Colonic mucosa (tissue), 4 donors: ENCODE data around the gene PLA2G4D. TPM values are rescaled to one million over a fixed set of nuclear protein-coding genes. Genes with fewer than 3 reads are reported as not detected.

ENCODE experiments used
- DNase-seq: peaks from one replicate; pipeline ENCODE4 v3.0.0-alpha.2; 2020
- H3K27ac ChIP-seq: fragments of 200-600 bp; one replicate; pipeline ENCODE4 v1.8.0; 2021
- H3K27me3 ChIP-seq: fragments of 200-600 bp; one replicate; pipeline ENCODE4 v1.8.0; 2021
- H3K36me3 ChIP-seq: fragments of 200-600 bp; one replicate; pipeline ENCODE4 v1.8.0; 2021
- H3K4me1 ChIP-seq: fragments of 200-600 bp; one replicate; pipeline ENCODE4 v1.8.0; 2021; ENCODE audit warnings: mild to moderate bottlenecking
- H3K4me3 ChIP-seq: fragments of 200-600 bp; one replicate; pipeline ENCODE4 v1.8.0; 2021
- H3K9ac ChIP-seq, 2 donors: one replicate each; pipeline ENCODE4 v1.7.0; 2013; ENCODE audit warnings: control low read depth in 2 of 2, low read depth in 2 of 2, low read length in 2 of 2
- H3K9me3 ChIP-seq: fragments of 200-600 bp; one replicate; pipeline ENCODE4 v1.8.0; 2021
- intact Hi-C: fragments of 100-400 bp; cut with DNase I; formaldehyde crosslinking; loops from one replicate; pipeline ENCODE4 v1.14.1; 2022
- total RNA-seq, 2 donors: library from RNA; stranded (reverse); fragmentation: NEBNext Ultra II Directional in 1 of 2; extraction: Animal tissue kit (Norgen Biotek cat#: 25700) in 1 of 2; gene quantifications; one replicate each; pipeline ENCODE4 v1.2.1, GENCODE V29; 2021
- TF ChIP-seq, protein P1 (sequence below): fragments of 200-600 bp; IDR thresholded peaks from one replicate; pipeline ENCODE4 v1.8.0; 2022; ENCODE audit warnings: antibody characterized with exemption, mild to moderate bottlenecking
- donor health status: healthy.
- donor health status: DM: no; HTN: no; CAD: no.
- donor health status: DM: no; HTN: no; CAD: no.

The PLA2G4D gene
- total RNA-seq, 2 donors from 2014 or later: 0.24 to 0.27 TPM

DNA sequence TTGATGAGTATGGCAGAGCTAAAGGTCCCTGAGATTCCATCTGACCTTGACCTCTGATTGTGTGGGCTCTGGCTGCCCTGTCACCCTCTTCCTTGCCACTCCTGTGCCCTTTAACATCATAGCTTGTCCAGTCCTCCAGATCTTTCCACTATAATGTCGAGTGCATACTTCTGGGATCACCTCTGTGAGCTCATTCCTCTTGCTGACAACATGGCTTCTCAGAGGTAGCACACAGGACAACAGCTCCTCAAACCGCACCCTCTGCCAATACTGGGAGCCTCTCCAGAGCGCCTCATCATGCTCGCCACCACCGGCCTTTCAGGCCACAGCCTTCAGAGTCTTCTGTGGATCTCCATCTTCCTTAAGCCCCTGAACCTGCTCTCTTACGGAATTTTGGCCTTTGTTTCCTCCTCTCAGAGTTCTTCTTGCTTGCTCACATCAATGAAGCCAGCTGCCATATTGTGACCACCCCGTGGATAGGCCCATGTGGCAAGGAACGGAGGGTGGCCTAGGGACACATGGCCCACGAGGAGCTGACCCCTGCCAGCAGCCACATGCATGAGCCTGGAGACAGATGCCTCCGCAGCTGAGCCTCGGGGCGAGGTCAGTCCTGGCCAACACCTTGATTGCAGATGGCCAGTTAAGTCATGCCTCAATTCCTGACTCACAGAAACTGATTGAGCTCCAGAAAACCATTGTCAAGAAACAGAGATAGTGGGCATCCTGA lies 31.1 kb downstream of the PLA2G4D start:
- peak; percentile 14 for DNase-seq
- no peaks in the 10 kb centered on the region for H3K27me3 ChIP-seq
- H3K36me3 ChIP-seq: no peaks in the 10 kb centered on the region
- H3K27ac ChIP-seq: no peak overlapping the region
- no peak overlapping the region for H3K4me3 ChIP-seq
- intact Hi-C loops: no loop called here
- H3K9ac ChIP-seq: no peak overlapping the region
- no peaks in the 10 kb centered on the region for H3K9me3 ChIP-seq
- TF ChIP-seq, protein P1, sequence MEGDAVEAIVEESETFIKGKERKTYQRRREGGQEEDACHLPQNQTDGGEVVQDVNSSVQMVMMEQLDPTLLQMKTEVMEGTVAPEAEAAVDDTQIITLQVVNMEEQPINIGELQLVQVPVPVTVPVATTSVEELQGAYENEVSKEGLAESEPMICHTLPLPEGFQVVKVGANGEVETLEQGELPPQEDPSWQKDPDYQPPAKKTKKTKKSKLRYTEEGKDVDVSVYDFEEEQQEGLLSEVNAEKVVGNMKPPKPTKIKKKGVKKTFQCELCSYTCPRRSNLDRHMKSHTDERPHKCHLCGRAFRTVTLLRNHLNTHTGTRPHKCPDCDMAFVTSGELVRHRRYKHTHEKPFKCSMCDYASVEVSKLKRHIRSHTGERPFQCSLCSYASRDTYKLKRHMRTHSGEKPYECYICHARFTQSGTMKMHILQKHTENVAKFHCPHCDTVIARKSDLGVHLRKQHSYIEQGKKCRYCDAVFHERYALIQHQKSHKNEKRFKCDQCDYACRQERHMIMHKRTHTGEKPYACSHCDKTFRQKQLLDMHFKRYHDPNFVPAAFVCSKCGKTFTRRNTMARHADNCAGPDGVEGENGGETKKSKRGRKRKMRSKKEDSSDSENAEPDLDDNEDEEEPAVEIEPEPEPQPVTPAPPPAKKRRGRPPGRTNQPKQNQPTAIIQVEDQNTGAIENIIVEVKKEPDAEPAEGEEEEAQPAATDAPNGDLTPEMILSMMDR: no peak
- no peaks in the 10 kb centered on the region for H3K4me1 ChIP-seq

DNA sequence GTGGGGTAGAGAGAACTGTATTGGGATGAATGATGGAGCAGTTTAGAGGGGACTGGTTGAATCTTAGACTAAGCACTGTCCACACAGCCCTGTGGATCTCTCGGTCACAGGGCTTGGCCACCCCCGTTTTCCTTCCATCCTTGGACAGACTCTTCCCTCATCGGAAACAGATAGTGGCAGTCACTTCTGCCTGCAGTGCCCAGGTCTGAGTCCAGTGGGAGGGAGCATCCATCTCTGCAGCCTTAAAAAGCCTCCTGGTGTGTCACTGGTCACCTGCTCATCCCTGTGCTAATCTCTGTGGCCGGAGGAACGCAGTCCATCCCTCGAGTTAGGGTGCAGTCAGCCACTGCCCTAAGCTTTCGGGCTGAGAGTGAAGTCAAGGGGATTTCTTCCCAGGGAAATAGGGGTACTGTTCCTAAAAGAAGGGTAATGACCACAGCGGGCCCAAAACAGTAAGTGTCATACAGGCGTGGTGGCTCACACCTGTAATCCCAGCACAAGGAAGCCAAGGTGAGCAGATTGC lies 32.0 kb downstream of the PLA2G4D start:
- Histone ChIP-seq H3K27me3 (no peaks in the 10 kb centered on the region), H3K4me3 (no peak overlapping the region)
- intact Hi-C loops: no loop called here

DNA sequence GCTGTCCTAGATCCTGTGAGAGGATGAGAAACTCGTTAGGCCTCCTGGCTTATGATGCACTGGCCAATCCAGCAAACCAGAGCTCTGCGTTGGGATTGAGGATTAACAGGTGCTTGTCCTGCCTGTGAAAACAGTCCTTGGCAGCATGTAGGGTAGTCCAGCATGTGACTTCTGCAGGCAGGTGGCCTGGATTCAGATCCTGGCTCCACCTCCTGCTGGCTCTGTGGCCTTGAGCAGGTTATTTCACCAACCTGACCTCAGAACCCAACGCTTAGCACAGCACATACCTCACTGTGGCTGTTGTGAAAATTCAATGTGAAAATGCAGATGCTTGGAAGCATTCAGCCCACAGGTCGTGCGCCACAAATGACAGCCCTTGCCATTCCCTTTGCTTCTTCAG lies 33.6 kb downstream of the PLA2G4D start:
- Histone ChIP-seq H3K27me3 (no peaks in the 10 kb centered on the region), H3K4me3 (no peak overlapping the region), H3K27ac (no peak overlapping the region), H3K36me3 (no peaks in the 10 kb centered on the region), H3K9ac (no peak overlapping the region), H3K9me3 (no peaks in the 10 kb centered on the region), H3K4me1 (no peaks in the 10 kb centered on the region)
- peak; percentile 16 for DNase-seq
- TF ChIP-seq, protein P1: no peak
- intact Hi-C loops: no loop called here

More for the DNA sequence above, 32.0 kb downstream of the PLA2G4D start:
- H3K9ac ChIP-seq: no peak overlapping the region
- DNase-seq: peak; percentile 9
- no peaks in the 10 kb centered on the region for H3K4me1 ChIP-seq
- TF ChIP-seq, protein P1: no peak
- no peak overlapping the region for H3K27ac ChIP-seq
- no peaks in the 10 kb centered on the region for H3K9me3 ChIP-seq
- no peaks in the 10 kb centered on the region for H3K36me3 ChIP-seq

DNA sequence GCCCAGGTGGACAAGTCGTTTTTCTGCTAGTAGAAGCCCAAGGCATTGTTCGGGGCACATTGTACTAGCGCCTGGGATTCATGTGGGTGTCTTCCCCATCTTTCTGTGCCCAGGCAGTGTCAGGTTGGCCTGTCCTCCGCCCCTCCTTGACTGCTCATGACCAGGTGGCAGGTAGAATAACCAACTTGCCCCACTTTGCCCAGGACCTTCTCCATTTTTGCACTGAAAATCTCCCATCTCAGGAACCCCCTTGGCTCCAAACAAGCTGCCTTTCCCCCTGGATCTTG lies 33.9 kb downstream of the PLA2G4D start:
- DNase-seq: peak; percentile 16
- no peak overlapping the region for H3K9ac ChIP-seq
- no peaks in the 10 kb centered on the region for H3K27me3 ChIP-seq
- TF ChIP-seq, protein P1: no peak
- H3K27ac ChIP-seq: no peak overlapping the region
- H3K36me3 ChIP-seq: no peaks in the 10 kb centered on the region
- H3K9me3 ChIP-seq: no peaks in the 10 kb centered on the region
- H3K4me1 ChIP-seq: no peaks in the 10 kb centered on the region
- no peak overlapping the region for H3K4me3 ChIP-seq
- intact Hi-C loops: no loop called here

DNA sequence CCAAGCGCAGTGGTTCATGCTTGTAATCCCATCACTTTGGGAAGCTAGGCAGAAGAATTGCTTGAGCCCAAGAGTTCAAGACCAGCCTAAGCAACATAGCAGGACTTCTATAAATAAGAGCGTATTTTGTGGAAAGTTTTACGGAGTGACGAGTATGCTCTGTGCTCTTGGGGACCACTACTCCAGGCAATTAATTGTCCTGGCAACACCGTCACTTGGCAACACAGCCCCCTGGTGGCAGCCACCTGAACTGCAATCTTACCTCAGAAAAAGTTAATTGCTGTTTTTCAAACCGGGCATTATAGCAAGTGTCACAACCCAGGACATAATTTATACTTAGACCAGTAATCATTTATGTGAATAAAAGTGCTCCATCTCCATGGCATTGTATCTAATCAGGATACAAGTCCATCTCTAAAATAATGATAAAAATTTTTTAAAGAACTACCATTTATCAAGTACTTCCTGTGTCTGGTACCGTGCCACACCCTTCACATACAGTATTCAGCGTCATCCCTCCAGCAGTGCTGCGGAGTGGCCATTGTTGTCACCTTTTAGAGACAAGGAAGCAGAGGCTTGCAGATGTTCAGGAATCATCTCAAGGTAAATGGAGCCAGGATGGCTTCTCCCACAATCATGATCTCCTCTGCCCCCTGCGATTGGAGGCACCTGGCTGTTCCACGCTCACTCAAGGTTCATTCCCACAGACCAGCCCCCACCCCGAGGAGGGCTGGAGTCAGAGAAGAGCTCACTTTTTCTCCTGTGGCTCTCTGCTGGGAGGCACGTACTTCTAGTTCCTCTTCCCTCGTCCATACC lies 34.5 kb downstream of the PLA2G4D start:
- intact Hi-C loops: no loop called here
- Histone ChIP-seq H3K9ac (no peak overlapping the region), H3K27ac (no peak overlapping the region), H3K27me3 (no peaks in the 10 kb centered on the region), H3K9me3 (no peaks in the 10 kb centered on the region), H3K4me1 (no peaks in the 10 kb centered on the region), H3K4me3 (no peak overlapping the region), H3K36me3 (no peaks in the 10 kb centered on the region)
- TF ChIP-seq, protein P1: peak; percentile 94
- DNase-seq: peak; percentile 78
